ENCODE results near the gene TBC1D30. TPM values are rescaled to one million over a fixed set of nuclear protein-coding genes. Genes with fewer than 3 reads are reported as not detected.

Gene TBC1D30
- total and polyA plus RNA-seq, 7 donors, result 0.36 to 4.3 (median 2.3) TPM

GRCh38 chr12:64889434-64890216 is 65.2 kb downstream of the TBC1D30 start:
- Histone ChIP-seq H3K9me3 (no peaks in the 10 kb centered on the region), H3K27me3 (no peaks in the 10 kb centered on the region), H3K4me3 (no peak overlapping the region), H3K27ac (no peak overlapping the region), H3K36me3 (no peaks in the 10 kb centered on the region), H3K4me1 (no peaks in the 10 kb centered on the region)
- WGBS, 2 donors, result 44 to 66% methylated on average over 11 of the region's 11 CpGs
- TF ChIP-seq EP300 (IDR thresholded peaks at IDR 0.05) (no peak), POLR2A (IDR thresholded peaks at IDR 0.05) (no peak), POLR2AphosphoS5 (IDR thresholded peaks at IDR 0.05) (no peak), CTCF (IDR thresholded peaks at IDR 0.05) (no peak)
- no peak for DNase-seq
- intact Hi-C loops (cut with DNase I), result loop anchor here (2.0 to 5.0 kb wide), 4 partner anchors 233 to 1218 kb away; no protein-coding TSS in a partner anchor

DNA sequence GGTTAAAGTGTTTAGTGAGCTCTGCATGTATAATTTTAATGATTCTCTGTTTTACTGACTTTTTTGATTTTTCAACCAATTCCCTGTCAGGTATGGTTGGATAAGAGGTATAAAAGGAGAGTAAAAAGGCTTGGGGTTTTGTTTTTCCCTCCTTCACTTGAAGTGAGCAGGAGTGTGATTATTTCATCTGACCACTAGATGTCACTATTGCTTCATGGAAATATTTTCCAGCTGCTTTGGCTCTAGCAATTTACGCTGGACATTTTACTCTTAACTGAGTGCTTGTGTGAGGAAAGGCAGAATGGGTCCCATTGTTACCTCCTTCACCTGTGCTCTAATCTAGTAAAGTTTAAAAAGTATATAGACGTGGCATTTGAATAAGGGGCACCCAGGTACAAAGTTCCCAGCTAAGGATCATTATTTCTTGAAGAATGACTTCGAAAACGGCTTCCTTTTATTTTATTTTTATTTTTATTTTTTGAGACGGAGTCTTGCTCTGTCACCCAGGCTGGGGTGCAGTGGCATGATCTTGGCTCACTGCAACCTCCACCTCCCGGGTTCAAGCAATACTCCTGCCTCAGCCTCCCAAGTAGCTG is 66.5 kb downstream of the TBC1D30 start:
- H3K4me3 ChIP-seq, result no peak overlapping the region
- TF ChIP-seq CTCF (IDR thresholded peaks at IDR 0.05) (peak; percentile 66 to 78 (median 72)), EP300 (IDR thresholded peaks at IDR 0.05) (no peak)
- no peaks in the 10 kb centered on the region for H3K36me3 ChIP-seq
- H3K27ac ChIP-seq, result no peak overlapping the region
- H3K27me3 ChIP-seq, result no peaks in the 10 kb centered on the region
- no peak for DNase-seq
- WGBS, 2 donors, result 40 to 54% methylated on average over 6 of the region's 6 CpGs
- H3K4me1 ChIP-seq, result no peaks in the 10 kb centered on the region
- intact Hi-C loops (cut with DNase I), result loop anchor here (2.0 to 5.0 kb wide), 4 partner anchors 232 to 1216 kb away; no protein-coding TSS in a partner anchor
- no peaks in the 10 kb centered on the region for H3K9me3 ChIP-seq

- Histone ChIP-seq H3K9me3 (no peaks in the 10 kb centered on the region), H3K4me3 (no peak overlapping the region), H3K27ac (no peak overlapping the region), H3K27me3 (no peaks in the 10 kb centered on the region), H3K36me3 (no peaks in the 10 kb centered on the region), H3K4me1 (no peaks in the 10 kb centered on the region)
- DNase-seq, result no peak
- intact Hi-C loops (cut with DNase I), result loop anchor here (2.0 to 5.0 kb wide), 4 partner anchors 231 to 1216 kb away; no protein-coding TSS in a partner anchor
- WGBS, 2 donors, result 87 to 91% methylated on average over 1 of the region's 1 CpG
- TF ChIP-seq EP300 (IDR thresholded peaks at IDR 0.05) (no peak), POLR2AphosphoS5 (IDR thresholded peaks at IDR 0.05) (no peak), CTCF (IDR thresholded peaks at IDR 0.05) (no peak), POLR2A (IDR thresholded peaks at IDR 0.05) (no peak)
Measured at GRCh38 chr12:64891629-64892028, 67.2 kb downstream of the TBC1D30 start.

GRCh38 chr12:64892561-64892960 is 68.1 kb downstream of the TBC1D30 start:
- Histone ChIP-seq H3K27me3 (no peaks in the 10 kb centered on the region), H3K4me3 (no peak overlapping the region), H3K27ac (no peak overlapping the region), H3K9me3 (no peaks in the 10 kb centered on the region), H3K4me1 (no peaks in the 10 kb centered on the region), H3K36me3 (no peaks in the 10 kb centered on the region)
- 86 to 92% methylated on average over 4 of the region's 4 CpGs for WGBS, 2 donors
- TF ChIP-seq CTCF (IDR thresholded peaks at IDR 0.05) (no peak), POLR2A (IDR thresholded peaks at IDR 0.05) (no peak), POLR2AphosphoS5 (IDR thresholded peaks at IDR 0.05) (no peak), EP300 (IDR thresholded peaks at IDR 0.05) (no peak)
- intact Hi-C loops (cut with DNase I), result loop anchor here (5.0 kb wide), 3 partner anchors 340 to 1215 kb away; no protein-coding TSS in a partner anchor
- no peak for DNase-seq
